WTC11 (cell line): ENCODE data around the gene RUBCN. TPM values are rescaled to one million over a fixed set of nuclear protein-coding genes. Genes with fewer than 3 reads are reported as not detected.

Experiments
- ATAC-seq: fragments of 200-7000 bp; cut with Tn5 transposase; 2 replicates; pipeline ENCODE4 v1.10.0; 2021; ENCODE audit warnings: mild to moderate bottlenecking, moderate library complexity
- CTCF ChIA-PET: fragments of 300-600 bp; sonication (Branson Sonifier 250); formaldehyde crosslinking; loops from one replicate; lab custom pipeline; 2021; ENCODE audit warnings: antibody characterized with exemption; lab: Charles Lee
- POLR2A ChIA-PET: fragments of 350-600 bp; sonication (Branson Sonifier 250); formaldehyde crosslinking; loops from one replicate; lab custom pipeline; 2021; ENCODE audit warnings: antibody characterized with exemption; lab: Charles Lee
- DNase-seq: peaks from one replicate; pipeline ENCODE4 v3.0.0; 2021; ENCODE audit warnings: low spot score
- H3K27ac Mint-ChIP-seq: 2 replicates; pipeline ENCODE4 v1.8.0; 2021; ENCODE audit warnings: mixed read lengths
- H3K27me3 Mint-ChIP-seq: 2 replicates; pipeline ENCODE4 v1.8.0; 2021; ENCODE audit warnings: low read depth, mild to moderate bottlenecking, moderate library complexity, mixed read lengths
- H3K36me3 Mint-ChIP-seq: 2 replicates; pipeline ENCODE4 v1.8.0; 2021; ENCODE audit warnings: mixed read lengths
- H3K4me1 Mint-ChIP-seq: 2 replicates; pipeline ENCODE4 v1.8.0; 2022; ENCODE audit warnings: mixed read lengths
- H3K4me3 Mint-ChIP-seq: 2 replicates; pipeline ENCODE4 v1.8.0; 2021; ENCODE audit warnings: mild to moderate bottlenecking, moderate library complexity, mixed read lengths
- H3K9me3 Mint-ChIP-seq: 2 replicates; pipeline ENCODE4 v1.8.0; 2021; ENCODE audit warnings: mixed read lengths
- ARID4B ChIP-seq: sonication (generic); formaldehyde crosslinking; IDR thresholded peaks from 2 replicates; pipeline ENCODE4 v1.8.0; 2023; ENCODE audit warnings: missing genetic modification reagents, mild to moderate bottlenecking, borderline replicate concordance
- ATF2 ChIP-seq: sonication (generic); formaldehyde crosslinking; IDR thresholded peaks from 2 replicates; pipeline ENCODE4 v1.8.1; 2022; ENCODE audit warnings: low read depth, missing genetic modification reagents, borderline replicate concordance
- E2F4 ChIP-seq: sonication (generic); formaldehyde crosslinking; IDR thresholded peaks from 2 replicates; pipeline ENCODE4 v1.8.1; 2022; ENCODE audit warnings: low read depth, mild to moderate bottlenecking, moderate library complexity, missing genetic modification reagents, borderline replicate concordance
- FOXJ3 ChIP-seq: sonication (generic); formaldehyde crosslinking; IDR thresholded peaks from 2 replicates; pipeline ENCODE4 v1.9.0; 2021; ENCODE audit warnings: missing genetic modification reagents, mild to moderate bottlenecking, borderline replicate concordance
- IRF2 ChIP-seq: sonication (generic); formaldehyde crosslinking; IDR thresholded peaks from 2 replicates; pipeline ENCODE4 v1.8.0; 2022; ENCODE audit warnings: low read depth, missing genetic modification reagents, borderline replicate concordance
- NR3C1 ChIP-seq: sonication (generic); formaldehyde crosslinking; conservative IDR thresholded peaks from 2 replicates; pipeline ENCODE4 v1.8.1; 2023; ENCODE audit warnings: low read depth, mild to moderate bottlenecking, missing genetic modification reagents
- TEAD4 ChIP-seq: sonication (generic); formaldehyde crosslinking; IDR thresholded peaks from 2 replicates; pipeline ENCODE4 v1.8.0; 2022; ENCODE audit warnings: mild to moderate bottlenecking, missing genetic modification reagents
- TP53 ChIP-seq: sonication (generic); formaldehyde crosslinking; IDR thresholded peaks from 2 replicates; pipeline ENCODE4 v1.8.1; 2023; ENCODE audit warnings: mild to moderate bottlenecking, missing genetic modification reagents
- ZNF281 ChIP-seq: sonication (generic); formaldehyde crosslinking; IDR thresholded peaks from 2 replicates; pipeline ENCODE4 v1.8.0; 2023; ENCODE audit warnings: mild to moderate bottlenecking, missing genetic modification reagents
- ZNF416 ChIP-seq: fragments of 250-450 bp; sonication (Bioruptor Pico); IDR thresholded peaks from 2 replicates; pipeline ENCODE4 v1.9.0; 2021; ENCODE audit warnings: mild to moderate bottlenecking, inconsistent platforms
- total RNA-seq: library from RNA; stranded (reverse); gene quantifications from 3 replicates; pipeline ENCODE4 v1.2.3, GENCODE V29; 2021

RUBCN gene
- total RNA-seq, 1 experiment from 2014 or later: 22.9 TPM

GRCh38 chr3:197748597-197749314 lies 12.1 kb upstream of the RUBCN start:
- Mint-ChIP-seq H3K4me1 (peaks cover 29% of the 10 kb centered on the region), H3K27ac (no peak overlapping the region), H3K9me3 (0 out of 2 replicates have a peak, but pooled peaks cover 6% of the 10 kb centered on the region), H3K36me3 (no peaks in the 10 kb centered on the region), H3K27me3 (peaks cover 30% of the 10 kb centered on the region), H3K4me3 (peak overlapping the region; percentile 89)
- POLR2A ChIA-PET: interaction anchor here (0.6 to 0.8 kb wide), 2 partner anchors 11 to 18 kb away, joined by 3 read pairs; no protein-coding TSS in a partner anchor
- ATAC-seq (no peak), DNase-seq (no peak)
- TF ChIP-seq ARID4B (CRISPR knock-in tag): 0 out of 2 replicates have a peak, but pooled peaks have one; percentile 13
- no peak for TF ChIP-seq NR3C1 (CRISPR knock-in tag)
- CTCF ChIA-PET: no interaction called here

- no peaks in the 10 kb centered on the region for H3K36me3 Mint-ChIP-seq
- DNase-seq: no peak
- H3K27me3 Mint-ChIP-seq: peaks cover 26% of the 10 kb centered on the region
- TF ChIP-seq TEAD4 (CRISPR knock-in tag): no peak
- no peak for TF ChIP-seq IRF2 (CRISPR knock-in tag)
- no peak for TF ChIP-seq FOXJ3 (CRISPR knock-in tag)
- TF ChIP-seq E2F4 (CRISPR knock-in tag): no peak
- TF ChIP-seq, all 79 proteins: peak for 0
- Mint-ChIP-seq H3K9me3 (0 out of 2 replicates have a peak, but pooled peaks cover 6% of the 10 kb centered on the region), H3K27ac (peak overlapping the region; percentile 61), H3K4me3 (no peak overlapping the region), H3K4me1 (peaks cover 27% of the 10 kb centered on the region)
- ATAC-seq: no peak
- ChIA-PET CTCF (no interaction called here), POLR2A (no interaction called here)
Observed at GRCh38 chr3:197746801-197747237, 10.1 kb upstream of the RUBCN start.

- H3K9me3 Mint-ChIP-seq: 0 out of 2 replicates have a peak, but pooled peaks cover 6% of the 10 kb centered on the region
- no peak overlapping the region for H3K4me3 Mint-ChIP-seq
- no peak for ATAC-seq
- no peak for TF ChIP-seq ATF2 (CRISPR knock-in tag)
- no peak for TF ChIP-seq TP53 (CRISPR knock-in tag)
- no peak for TF ChIP-seq ZNF416 (CRISPR knock-in tag)
- TF ChIP-seq ZNF281: no peak
- H3K36me3 Mint-ChIP-seq: no peaks in the 10 kb centered on the region
- no peak for DNase-seq
- ChIA-PET CTCF (no interaction called here), POLR2A (no interaction called here)
- H3K27ac Mint-ChIP-seq: no peak overlapping the region
- H3K4me1 Mint-ChIP-seq: peaks cover 24% of the 10 kb centered on the region
- peaks cover 22% of the 10 kb centered on the region for H3K27me3 Mint-ChIP-seq
Observed at GRCh38 chr3:197746209-197746608, 9.5 kb upstream of the RUBCN start.
